Activated CD8-positive, alpha-beta T cell treated with anti-CD3 and anti-CD28 coated beads, Interleukin-2, amount 10 ng/mL, durations not matched to agents 7 days and 5 days (primary cell): ENCODE measurements around the gene ISY1. TPM values are rescaled to one million over a fixed set of nuclear protein-coding genes. Genes with fewer than 3 reads are reported as not detected.
"Not testable (repeated sequence)": the region's sequence is repeated elsewhere in the genome, so short reads cannot be mapped to it uniquely, and the experiment has no call there.

Experiments
- ATAC-seq: fragments of 150-1000 bp; cut with Tn5 transposase; one replicate; pipeline ENCODE4 v1.10.0; 2021; ENCODE audit warnings: moderate library complexity
- CTCF ChIA-PET: fragments of 350-600 bp; sonication (Branson Sonifier 250); formaldehyde crosslinking; loops from one replicate; lab custom pipeline; 2021; ENCODE audit warnings: antibody characterized with exemption; lab: Charles Lee
- POLR2A ChIA-PET: fragments of 350-600 bp; sonication (Branson Sonifier 250); formaldehyde crosslinking; loops from one replicate; lab custom pipeline; 2021; ENCODE audit warnings: antibody characterized with exemption; lab: Charles Lee
- DNase-seq: peaks from one replicate; pipeline ENCODE4 v3.0.0-alpha.2; 2020
- H3K27ac Mint-ChIP-seq: one replicate; pipeline ENCODE4 v1.8.0; 2021; ENCODE audit warnings: mild to moderate bottlenecking, mixed read lengths
- H3K27me3 Mint-ChIP-seq: one replicate; pipeline ENCODE4 v1.8.0; 2021; ENCODE audit warnings: low read depth, mixed read lengths
- H3K36me3 Mint-ChIP-seq: one replicate; pipeline ENCODE4 v1.8.0; 2021; ENCODE audit warnings: low read depth, mixed read lengths
- H3K4me1 Mint-ChIP-seq: one replicate; pipeline ENCODE4 v1.8.0; 2021; ENCODE audit warnings: low read depth, mixed read lengths
- H3K4me3 Mint-ChIP-seq: one replicate; pipeline ENCODE4 v1.8.0; 2021; ENCODE audit warnings: mild to moderate bottlenecking, mixed read lengths
- H3K9me3 Mint-ChIP-seq: one replicate; pipeline ENCODE4 v1.8.0; 2022; ENCODE audit warnings: mixed read lengths; ENCODE audit not compliant: insufficient read depth
- total RNA-seq, 2 experiments: library from RNA; stranded (reverse); gene quantifications; one replicate each; pipeline ENCODE4 v1.2.3, GENCODE V29; 2021

Gene ISY1
- total RNA-seq, 2 experiments from 2014 or later: 57.9 to 65.7 TPM

GRCh38 chr3:129105862-129106261 is 55.0 kb downstream of the ISY1 start:
- CTCF ChIA-PET: interaction anchor here (0.7 to 1.8 kb wide), 6 partner anchors 9 to 141 kb away, joined by 3 to 6 read pairs (median 5); no protein-coding TSS in a partner anchor
- POLR2A ChIA-PET: interaction anchor here (1.0 to 8.2 kb wide), 3 partner anchors 10 to 143 kb away, joined by 4 to 103 read pairs (median 4); partner anchors contain the start of gene RAB43
- peak overlapping the region; percentile 39 for H3K27ac Mint-ChIP-seq
- peaks cover 60% of the 10 kb centered on the region for H3K4me1 Mint-ChIP-seq
- H3K27me3 Mint-ChIP-seq: no peaks in the 10 kb centered on the region
- H3K36me3 Mint-ChIP-seq: peaks cover 52% of the 10 kb centered on the region
- ATAC-seq (no peak), DNase-seq (no peak)
- no peaks in the 10 kb centered on the region for H3K9me3 Mint-ChIP-seq
- H3K4me3 Mint-ChIP-seq: no peak overlapping the region

- ChIA-PET CTCF (interaction anchor here (1.7 kb wide), 1 partner anchor 52 kb away, joined by 10 read pairs; no protein-coding TSS in a partner anchor), POLR2A (interaction anchor here (5.3 kb wide), 1 partner anchor 15 kb away, joined by 36 read pairs; the partner anchor contains the start of gene RAB43)
- ATAC-seq: no peak
- Mint-ChIP-seq H3K4me1 (peaks cover 58% of the 10 kb centered on the region), H3K36me3 (peaks cover 46% of the 10 kb centered on the region), H3K27me3 (no peaks in the 10 kb centered on the region), H3K9me3 (no peaks in the 10 kb centered on the region), H3K27ac (peak overlapping the region; percentile 31), H3K4me3 (no peak overlapping the region)
- no peak for DNase-seq
These were observed 56.3 kb downstream of the ISY1 start for GRCh38 chr3:129104498-129105079.

- H3K4me1 Mint-ChIP-seq: peaks cover 59% of the 10 kb centered on the region
- DNase-seq: no peak
These were observed 56.8 kb downstream of the ISY1 start for GRCh38 chr3:129104051-129104450.

GRCh38 chr3:129103296-129103695 is 57.6 kb downstream of the ISY1 start:
- H3K27me3 Mint-ChIP-seq: no peaks in the 10 kb centered on the region
- DNase-seq (no peak), ATAC-seq (no peak)
- no peaks in the 10 kb centered on the region for H3K9me3 Mint-ChIP-seq
- CTCF ChIA-PET: interaction anchor here (3.2 kb wide), 1 partner anchor 50 kb away, joined by 12 read pairs; no protein-coding TSS in a partner anchor
- H3K36me3 Mint-ChIP-seq: peaks cover 44% of the 10 kb centered on the region
- H3K4me3 Mint-ChIP-seq: no peak overlapping the region
- peak overlapping the region; percentile 63 for H3K27ac Mint-ChIP-seq
- POLR2A ChIA-PET: interaction anchor here (0.6 to 5.3 kb wide), 3 partner anchors 9 to 143 kb away, joined by 3 to 36 read pairs (median 6); partner anchors contain the start of gene RAB43
- peaks cover 54% of the 10 kb centered on the region for H3K4me1 Mint-ChIP-seq

More at GRCh38 chr3:129104051-129104450, 56.8 kb downstream of the ISY1 start:
- Mint-ChIP-seq H3K4me3 (no peak overlapping the region), H3K27ac (peak overlapping the region; percentile 73), H3K27me3 (no peaks in the 10 kb centered on the region), H3K36me3 (peaks cover 48% of the 10 kb centered on the region), H3K9me3 (no peaks in the 10 kb centered on the region)
- ATAC-seq: no peak
- ChIA-PET POLR2A (interaction anchor here (1.5 to 5.3 kb wide), 2 partner anchors 9 to 15 kb away, joined by 6 to 36 read pairs; partner anchors contain the start of gene RAB43), CTCF (interaction anchor here (1.7 kb wide), 1 partner anchor 51 kb away, joined by 10 read pairs; no protein-coding TSS in a partner anchor)

- Mint-ChIP-seq H3K9me3 (no peaks in the 10 kb centered on the region), H3K4me1 (peaks cover 42% of the 10 kb centered on the region), H3K27ac (peak overlapping the region; percentile 65), H3K4me3 (no peak overlapping the region), H3K36me3 (peaks cover 40% of the 10 kb centered on the region), H3K27me3 (no peaks in the 10 kb centered on the region)
- ATAC-seq (no peak), DNase-seq (no peak)
- CTCF ChIA-PET: interaction anchor here (0.8 to 3.2 kb wide), 8 partner anchors 17 to 131 kb away, joined by 3 to 12 read pairs (median 4); no protein-coding TSS in a partner anchor
- POLR2A ChIA-PET: interaction anchor here (0.7 to 5.3 kb wide), 5 partner anchors 10 to 74 kb away, joined by 3 to 36 read pairs (median 4); partner anchors contain the start of gene RAB43
These were observed 59.3 kb downstream of the ISY1 start for GRCh38 chr3:129101370-129102138.

- H3K27ac Mint-ChIP-seq: peak overlapping the region; percentile 37
- DNase-seq (no peak), ATAC-seq (no peak)
- peaks cover 41% of the 10 kb centered on the region for H3K4me1 Mint-ChIP-seq
- peaks cover 40% of the 10 kb centered on the region for H3K36me3 Mint-ChIP-seq
- POLR2A ChIA-PET: interaction anchor here (1.4 to 5.3 kb wide), 2 partner anchors 19 to 31 kb away, joined by 4 to 36 read pairs; partner anchors contain the start of gene RAB43
- no peaks in the 10 kb centered on the region for H3K27me3 Mint-ChIP-seq
- H3K4me3 Mint-ChIP-seq: no peak overlapping the region
- no peaks in the 10 kb centered on the region for H3K9me3 Mint-ChIP-seq
- CTCF ChIA-PET: interaction anchor here (1.6 to 3.2 kb wide), 2 partner anchors 47 to 62 kb away, joined by 6 to 12 read pairs; no protein-coding TSS in a partner anchor
These were observed 60.6 kb downstream of the ISY1 start for GRCh38 chr3:129100274-129100673.

- ATAC-seq: no peak
These were observed 65.6 kb downstream of the ISY1 start for GRCh38 chr3:129095285-129095684.

GRCh38 chr3:129088312-129088711 is 72.6 kb downstream of the ISY1 start:
- H3K4me1 Mint-ChIP-seq, H3K27ac Mint-ChIP-seq, H3K9me3 Mint-ChIP-seq, DNase-seq, H3K27me3 Mint-ChIP-seq, H3K36me3 Mint-ChIP-seq, ATAC-seq, CTCF ChIA-PET, POLR2A ChIA-PET, H3K4me3 Mint-ChIP-seq: not testable (repeated sequence)

More at GRCh38 chr3:129095285-129095684, 65.6 kb downstream of the ISY1 start:
- Mint-ChIP-seq H3K27ac (no peak overlapping the region), H3K4me1 (peaks cover 19% of the 10 kb centered on the region), H3K9me3 (no peaks in the 10 kb centered on the region), H3K27me3 (no peaks in the 10 kb centered on the region), H3K36me3 (peaks cover 33% of the 10 kb centered on the region), H3K4me3 (no peak overlapping the region)
- CTCF ChIA-PET: interaction anchor here (2.5 kb wide), 1 partner anchor 43 kb away, joined by 6 read pairs; no protein-coding TSS in a partner anchor
- DNase-seq: no peak
- POLR2A ChIA-PET: interaction anchor here (1.1 to 1.2 kb wide), 2 partner anchors 18 to 23 kb away, joined by 3 to 6 read pairs; no protein-coding TSS in a partner anchor

- DNase-seq, H3K9me3 Mint-ChIP-seq, H3K36me3 Mint-ChIP-seq, POLR2A ChIA-PET, H3K27me3 Mint-ChIP-seq, H3K4me3 Mint-ChIP-seq, H3K4me1 Mint-ChIP-seq, H3K27ac Mint-ChIP-seq: not testable (repeated sequence)
- CTCF ChIA-PET: interaction anchor here (3.3 kb wide), 1 partner anchor 117 kb away, joined by 18 read pairs; no protein-coding TSS in a partner anchor
- peak; percentile 64 for ATAC-seq
These were observed 73.0 kb downstream of the ISY1 start for GRCh38 chr3:129087904-129088303.

- Mint-ChIP-seq H3K27ac (no peak overlapping the region), H3K4me3 (no peak overlapping the region)
- CTCF ChIA-PET: interaction anchor here (0.7 to 3.3 kb wide), 2 partner anchors 34 to 116 kb away, joined by 3 to 18 read pairs; no protein-coding TSS in a partner anchor
These were observed 73.6 kb downstream of the ISY1 start for GRCh38 chr3:129087138-129087702.

GRCh38 chr3:129085818-129086217 is 75.0 kb downstream of the ISY1 start:
- Mint-ChIP-seq H3K9me3 (no peaks in the 10 kb centered on the region), H3K36me3 (no peaks in the 10 kb centered on the region), H3K4me1 (peaks cover 10% of the 10 kb centered on the region), H3K27me3 (no peaks in the 10 kb centered on the region), H3K4me3 (no peak overlapping the region), H3K27ac (no peak overlapping the region)
- DNase-seq: no peak
- POLR2A ChIA-PET: interaction anchor here (0.8 to 1.6 kb wide), 4 partner anchors 12 to 34 kb away, joined by 3 to 8 read pairs (median 4); no protein-coding TSS in a partner anchor
- CTCF ChIA-PET: interaction anchor here (3.3 kb wide), 1 partner anchor 115 kb away, joined by 18 read pairs; no protein-coding TSS in a partner anchor
- ATAC-seq: no peak

More at GRCh38 chr3:129087138-129087702, 73.6 kb downstream of the ISY1 start:
- Mint-ChIP-seq H3K9me3 (no peaks in the 10 kb centered on the region), H3K36me3 (peaks cover 2% of the 10 kb centered on the region), H3K4me1 (peaks cover 4% of the 10 kb centered on the region), H3K27me3 (no peaks in the 10 kb centered on the region)
- no peak for DNase-seq
- POLR2A ChIA-PET: no interaction called here
- no peak for ATAC-seq
